H1 (cell line): ENCODE measurements around the gene TMEM229B. TPM values are rescaled to one million over a fixed set of nuclear protein-coding genes. Genes with fewer than 3 reads are reported as not detected.

Experiments
- CTBP2 ChIP-seq: IDR thresholded peaks from 2 replicates; pipeline ENCODE4 v1.7.0; 2011; ENCODE audit warnings: borderline replicate concordance, mild to moderate bottlenecking, moderate library complexity, mixed read lengths, low read length; ENCODE audit not compliant: insufficient read depth, insufficient read length
- CTCF ChIP-seq, 3 experiments: IDR thresholded peaks; 1 replicate in 2 of 3; 2 replicates in 1 of 3; pipeline versions ENCODE4 v1.5.1 to v1.6.1; 2011; ENCODE audit warnings: low read length in 3 of 3, mild to moderate bottlenecking in 3 of 3, inconsistent platforms in 2 of 3, low read depth in 1 of 3, moderate library complexity in 1 of 3; ENCODE audit not compliant: insufficient read depth in 1 of 3; ENCODE audit errors: control extremely low read depth in 1 of 3
- GABPA ChIP-seq: IDR thresholded peaks from 2 replicates; pipeline ENCODE4 v1.6.1; 2011; ENCODE audit warnings: mild to moderate bottlenecking, low read length, moderate library complexity, borderline replicate concordance; ENCODE audit not compliant: insufficient read depth
- NRF1 ChIP-seq: IDR thresholded peaks from 2 replicates; pipeline ENCODE4 v1.6.1; 2011; ENCODE audit warnings: mild to moderate bottlenecking, low read depth, low read length, improper control_type of control experiment
- PHF8 ChIP-seq: fragments of 200-600 bp; sonication (generic); conservative IDR thresholded peaks from 2 replicates; pipeline ENCODE4 v1.7.1; 2012; ENCODE audit warnings: low read depth, mild to moderate bottlenecking, inconsistent platforms, low read length, moderate library complexity
- RFX5 ChIP-seq: IDR thresholded peaks from 2 replicates; pipeline ENCODE4 v1.6.1; 2011; ENCODE audit warnings: low read depth, low read length, improper control_type of control experiment, borderline replicate concordance
- SAP30 ChIP-seq: fragments of 300-600 bp; sonication (generic); IDR thresholded peaks from 2 replicates; pipeline ENCODE4 v1.7.1; 2012; ENCODE audit warnings: low read length, moderate library complexity, mild to moderate bottlenecking, inconsistent platforms; ENCODE audit not compliant: insufficient read depth, insufficient replicate concordance
- USF2 ChIP-seq: IDR thresholded peaks from 2 replicates; pipeline ENCODE4 v1.6.1; 2011; ENCODE audit warnings: low read length, improper control_type of control experiment
- polyA plus RNA-seq, 7 experiments: library from polyadenylated mRNA; depleted of rRNA in 3 of 7; stranded (reverse) in 5 of 7; unstranded in 2 of 7; fragments of >200 nt in 5 of 7; fragments of 200-250 nt in 2 of 7; gene quantifications; 1 replicate in 5 of 7; 2 replicates in 1 of 7; 4 replicates in 1 of 7; pipeline versions ENCODE4 v1.2.1 to v1.2.3, GENCODE V29; 2011 to 2013; ENCODE audit warnings: missing spikeins in 2 of 7, mixed read lengths in 2 of 7
- total RNA-seq: library from RNA; stranded (reverse); fragmentation: NEBNext Ultra II Directional; extraction: Animal tissue kit (Norgen Biotek cat#: 25700); gene quantifications from 2 replicates; pipeline ENCODE4 v1.2.1, GENCODE V29; 2021

TMEM229B gene
- total and polyA plus RNA-seq, 2 of the 8 experiments (the other 6 are each of a cell fraction or from before 2014, with no cell fraction given), result 0.73 to 0.85 TPM

GRCh38 chr14:67510836-67511235 lies 22.3 kb upstream of the TMEM229B start (continued):
- no peak for TF ChIP-seq USF2
- no peak for TF ChIP-seq CTBP2
- no peak for TF ChIP-seq SAP30
- no peak for TF ChIP-seq GABPA
- no peak for TF ChIP-seq CTCF (IDR thresholded peaks at IDR 0.05; ENCODE audit: control extremely low read depth in 1 of 3, insufficient read depth in 1 of 3, low read depth in 1 of 3, low read length in 3 of 3)
- TF ChIP-seq NRF1, result no peak
- no peak for TF ChIP-seq PHF8
- TF ChIP-seq RFX5, result no peak
